Breast epithelium (tissue), 3 donors: ENCODE results near the gene CERS5.
"Not testable (repeated sequence)": the region's sequence is repeated elsewhere in the genome, so short reads cannot be mapped to it uniquely, and the experiment has no call there.

ENCODE experiments used
- POLR2A ChIP-seq: fragments of 450-650 bp; IDR thresholded peaks from one replicate; pipeline ENCODE4 v1.6.1; 2016; ENCODE audit warnings: antibody characterized with exemption, mild to moderate bottlenecking, moderate library complexity
- TF ChIP-seq, protein P1 (sequence below), 3 donors: fragments of 450-650 bp; IDR thresholded peaks; one replicate each; pipeline ENCODE4 v1.5.1; 2016 to 2017; ENCODE audit warnings: antibody characterized with exemption in 3 of 3, mild to moderate bottlenecking in 3 of 3, moderate library complexity in 3 of 3

DNA sequence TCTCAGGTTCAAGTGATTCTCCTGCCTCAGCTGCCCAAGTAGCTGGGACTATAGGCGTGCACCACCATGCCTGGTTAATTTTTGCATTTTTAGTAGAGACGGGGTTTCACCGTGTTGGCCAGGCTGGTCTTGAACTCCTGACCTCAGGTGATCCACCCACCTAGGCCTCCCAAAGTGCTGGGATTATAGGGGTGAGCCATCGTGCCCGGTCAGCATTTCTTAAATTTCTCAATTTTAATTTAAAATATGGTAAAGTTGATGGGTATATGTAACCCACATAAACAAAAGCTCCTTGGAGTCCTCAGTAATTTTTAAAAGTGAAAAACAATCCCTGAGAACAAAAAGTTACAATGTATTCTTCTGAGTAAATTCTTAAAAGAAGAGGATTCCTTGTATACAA is 12.2 kb downstream of the CERS5 start:
- TF ChIP-seq, protein P1, sequence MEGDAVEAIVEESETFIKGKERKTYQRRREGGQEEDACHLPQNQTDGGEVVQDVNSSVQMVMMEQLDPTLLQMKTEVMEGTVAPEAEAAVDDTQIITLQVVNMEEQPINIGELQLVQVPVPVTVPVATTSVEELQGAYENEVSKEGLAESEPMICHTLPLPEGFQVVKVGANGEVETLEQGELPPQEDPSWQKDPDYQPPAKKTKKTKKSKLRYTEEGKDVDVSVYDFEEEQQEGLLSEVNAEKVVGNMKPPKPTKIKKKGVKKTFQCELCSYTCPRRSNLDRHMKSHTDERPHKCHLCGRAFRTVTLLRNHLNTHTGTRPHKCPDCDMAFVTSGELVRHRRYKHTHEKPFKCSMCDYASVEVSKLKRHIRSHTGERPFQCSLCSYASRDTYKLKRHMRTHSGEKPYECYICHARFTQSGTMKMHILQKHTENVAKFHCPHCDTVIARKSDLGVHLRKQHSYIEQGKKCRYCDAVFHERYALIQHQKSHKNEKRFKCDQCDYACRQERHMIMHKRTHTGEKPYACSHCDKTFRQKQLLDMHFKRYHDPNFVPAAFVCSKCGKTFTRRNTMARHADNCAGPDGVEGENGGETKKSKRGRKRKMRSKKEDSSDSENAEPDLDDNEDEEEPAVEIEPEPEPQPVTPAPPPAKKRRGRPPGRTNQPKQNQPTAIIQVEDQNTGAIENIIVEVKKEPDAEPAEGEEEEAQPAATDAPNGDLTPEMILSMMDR (IDR thresholded peaks at IDR 0.05) = not testable (repeated sequence)
- not testable (repeated sequence) for TF ChIP-seq POLR2A
